NCI-H460 (cell line): ENCODE data around the gene ARHGEF3. TPM values are rescaled to one million over a fixed set of nuclear protein-coding genes. Genes with fewer than 3 reads are reported as not detected.

Experiments
- DNase-seq: peaks from one replicate; pipeline ENCODE4 v3.0.0-alpha.2; 2016; ENCODE audit warnings: low read depth; ENCODE audit errors: extremely low read depth
- total RNA-seq: library from RNA; depleted of rRNA; stranded (reverse); fragments of >200 nt; shearing (Covaris generic); gene quantifications from 2 replicates; pipeline ENCODE4 v1.2.3, GENCODE V29; 2014; rRNA removed

The ARHGEF3 gene
- total RNA-seq, 1 experiment from 2014 or later, result 1.8 TPM

- DNase-seq, result no peak
Measured at GRCh38 chr3:56689303-56689702, 112.4 kb downstream of the ARHGEF3 start.

GRCh38 chr3:56688191-56688590 lies 113.6 kb downstream of the ARHGEF3 start:
- DNase-seq, result no peak

- no peak for DNase-seq
Measured at GRCh38 chr3:56684029-56684428, 117.7 kb downstream of the ARHGEF3 start.

- DNase-seq, result peak; percentile 62
Measured at GRCh38 chr3:56683122-56683817, 118.5 kb downstream of the ARHGEF3 start, which contains the start of gene TASOR. Gene TASOR, minus strand, starts transcription at chr3:56683265. Its CDS starts 259 bp downstream, at chr3:56683006.

GRCh38 chr3:56682462-56683121 lies 119.2 kb downstream of the ARHGEF3 start:
- peak; percentile 39 for DNase-seq

GRCh38 chr3:56681984-56682461 lies 119.7 kb downstream of the ARHGEF3 start:
- no peak for DNase-seq

- DNase-seq, result no peak
Measured at GRCh38 chr3:56680054-56680580, 121.6 kb downstream of the ARHGEF3 start.

Other genes with a start within 250 kb of the ARHGEF3 start
- 23.0 and 25.5 TPM in 2 replicates for gene CCDC66, start 244.8 kb downstream of the ARHGEF3 start, total RNA-seq
- gene TASOR, start 118.7 kb downstream of the ARHGEF3 start, total RNA-seq, result 62.6 and 75.5 TPM in 2 replicates